Endothelial cell (in vitro differentiated cells): ENCODE data around the gene SIGMAR1. TPM values are rescaled to one million over a fixed set of nuclear protein-coding genes. Genes with fewer than 3 reads are reported as not detected.
A peak's percentile ranks its signal among the peaks of the same experiment; 100 is the strongest.

Experiments used
- DNase-seq: peaks from one replicate; pipeline ENCODE4 v3.0.0; 2021; ENCODE audit warnings: low spot score
- H3K27ac Mint-ChIP-seq: one replicate; pipeline ENCODE4 v1.8.0; 2021; ENCODE audit warnings: mixed read lengths, inconsistent platforms; ENCODE audit not compliant: unreplicated experiment
- H3K27me3 Mint-ChIP-seq: one replicate; pipeline ENCODE4 v1.8.0; 2021; ENCODE audit warnings: mild to moderate bottlenecking, moderate library complexity, mixed read lengths, inconsistent platforms; ENCODE audit not compliant: unreplicated experiment
- H3K36me3 Mint-ChIP-seq: one replicate; pipeline ENCODE4 v1.8.0; 2021; ENCODE audit warnings: mild to moderate bottlenecking, low read depth, mixed read lengths, inconsistent platforms; ENCODE audit not compliant: unreplicated experiment
- H3K4me1 Mint-ChIP-seq: one replicate; pipeline ENCODE4 v1.8.0; 2021; ENCODE audit warnings: mild to moderate bottlenecking, mixed read lengths, inconsistent platforms; ENCODE audit not compliant: unreplicated experiment
- H3K4me3 Mint-ChIP-seq: one replicate; pipeline ENCODE4 v1.8.0; 2021; ENCODE audit warnings: mild to moderate bottlenecking, mixed read lengths, inconsistent platforms; ENCODE audit not compliant: unreplicated experiment
- H3K9me3 Mint-ChIP-seq: one replicate; pipeline ENCODE4 v1.8.0; 2021; ENCODE audit warnings: mixed read lengths, inconsistent platforms; ENCODE audit not compliant: unreplicated experiment
- CTCF ChIP-seq: fragments of 200-600 bp; sonication (generic); IDR thresholded peaks from one replicate; pipeline ENCODE4 v1.5.0; 2021; ENCODE audit warnings: antibody characterized with exemption; ENCODE audit not compliant: unreplicated experiment
- total RNA-seq: library from RNA; stranded (reverse); fragmentation: NEBNext Ultra II Directional; extraction: Animal tissue kit (Norgen Biotek cat#: 25700); gene quantifications from one replicate; pipeline ENCODE4 v1.2.1, GENCODE V29; 2021; ENCODE audit not compliant: unreplicated experiment

SIGMAR1 gene
- total RNA-seq, 1 donor from 2014 or later = 25.9 TPM

DNA sequence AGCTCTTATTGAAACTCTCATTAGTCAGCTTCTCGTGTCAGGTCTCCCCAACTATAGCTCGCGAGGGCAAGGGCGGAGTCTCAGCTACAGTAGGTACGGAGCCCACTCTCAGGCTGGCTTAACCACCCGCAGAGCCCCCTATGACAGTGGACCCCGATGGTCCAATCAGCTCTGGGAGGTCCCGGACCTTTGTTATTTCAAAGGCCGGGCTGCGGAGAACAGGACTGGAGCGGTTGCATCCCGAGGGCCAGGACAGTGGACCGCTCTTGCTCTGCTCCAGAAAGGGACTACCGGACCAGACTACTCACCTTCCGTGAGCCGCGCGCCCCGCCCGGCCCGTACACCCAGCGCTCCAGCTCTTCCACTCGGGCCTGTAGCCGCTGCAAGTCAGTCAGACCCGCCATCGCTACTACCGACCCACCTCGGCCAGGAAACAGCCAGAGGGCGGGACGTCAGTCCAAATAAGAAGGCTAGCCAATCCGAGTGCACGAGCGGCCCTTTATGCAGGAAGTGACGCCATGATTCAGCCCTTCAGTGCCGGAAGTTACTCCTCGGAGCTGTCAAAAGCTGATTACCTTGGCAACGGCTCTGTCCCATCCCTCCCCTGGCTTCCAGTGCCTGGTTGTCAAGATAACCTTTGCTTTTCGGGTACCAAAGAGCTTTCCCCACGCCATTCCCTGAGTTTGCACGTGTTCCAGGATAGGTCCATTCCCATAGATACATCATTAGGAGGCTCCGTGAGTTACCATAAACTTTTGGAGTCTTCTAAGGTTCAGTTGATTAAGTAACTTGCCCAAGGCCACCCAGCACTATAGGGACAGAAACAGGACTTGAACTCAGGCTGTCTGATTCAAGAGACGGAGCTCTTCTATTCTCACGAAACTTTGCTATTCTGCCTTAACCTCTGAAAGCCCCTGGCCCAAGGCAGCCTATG lies 17.3 kb downstream of the SIGMAR1 start, which contains the start of gene DCTN3:
DCTN3 (minus strand) TSS at position 435 of the 934 bp plus-strand sequence; CDS start at position 404, 31 bp downstream.
- H3K4me3 Mint-ChIP-seq = peak within 1 kb of the TSS; percentile 94
- DNase-seq = peak; percentile 84
- H3K27me3 Mint-ChIP-seq = peaks cover 12% of the 10 kb centered on the region
- peak within 1 kb of the TSS; percentile 88 for H3K27ac Mint-ChIP-seq
- H3K36me3 Mint-ChIP-seq = peaks cover 13% of the 10 kb centered on the region
- H3K9me3 Mint-ChIP-seq = no peaks in the 10 kb centered on the region
- no peak for TF ChIP-seq CTCF
- H3K4me1 Mint-ChIP-seq = peaks cover 15% of the 10 kb centered on the region

GRCh38 chr9:34615132-34615531 lies 22.5 kb downstream of the SIGMAR1 start:
- H3K4me1 Mint-ChIP-seq = peaks cover 25% of the 10 kb centered on the region
- no peak overlapping the region for H3K4me3 Mint-ChIP-seq
- DNase-seq = no peak

DNA sequence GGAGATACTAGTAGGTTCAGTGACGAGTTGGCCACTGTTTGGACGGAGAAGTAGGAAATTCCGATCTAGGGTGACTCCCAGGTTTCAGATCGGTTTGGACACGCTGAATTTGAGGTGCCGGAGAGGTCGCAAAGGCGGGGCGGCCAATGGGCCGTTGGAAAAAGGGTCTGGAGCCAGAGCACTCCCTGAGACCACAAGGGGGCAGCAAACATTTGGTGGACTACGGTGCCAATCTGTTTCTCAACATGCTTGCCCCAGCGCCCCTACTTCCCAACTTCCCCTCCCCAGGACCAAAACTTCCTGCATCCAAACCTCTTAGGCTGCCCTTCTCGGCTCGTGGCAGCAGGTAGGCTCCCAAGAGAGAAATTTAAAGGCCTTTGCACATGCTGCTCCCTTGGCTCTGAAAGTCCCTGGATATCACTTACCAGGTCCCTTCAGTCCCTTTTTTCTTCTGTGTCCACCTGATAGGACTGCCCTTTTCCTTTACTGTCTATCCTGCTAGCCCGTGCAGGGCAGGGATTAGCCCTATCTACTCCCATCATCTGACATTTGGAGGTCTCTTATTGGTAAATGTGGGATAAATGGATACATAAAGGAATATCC lies 24.7 kb downstream of the SIGMAR1 start:
- Mint-ChIP-seq H3K4me1 (peaks cover 15% of the 10 kb centered on the region), H3K4me3 (peak overlapping the region; percentile 90), H3K27ac (no peak overlapping the region), H3K9me3 (no peaks in the 10 kb centered on the region), H3K27me3 (peaks cover 9% of the 10 kb centered on the region), H3K36me3 (peaks cover 21% of the 10 kb centered on the region)
- DNase-seq = peak; percentile 81
- TF ChIP-seq CTCF = peak; percentile 67

More at GRCh38 chr9:34615132-34615531, 22.5 kb downstream of the SIGMAR1 start:
- no peak for TF ChIP-seq CTCF
- Mint-ChIP-seq H3K9me3 (no peaks in the 10 kb centered on the region), H3K27ac (no peak overlapping the region), H3K27me3 (peaks cover 9% of the 10 kb centered on the region), H3K36me3 (peaks cover 21% of the 10 kb centered on the region)

- TF ChIP-seq CTCF = no peak
- Mint-ChIP-seq H3K27me3 (peaks cover 9% of the 10 kb centered on the region), H3K36me3 (peaks cover 21% of the 10 kb centered on the region), H3K27ac (peak within 1 kb of the TSS; percentile 70), H3K4me1 (peaks cover 15% of the 10 kb centered on the region), H3K4me3 (peak within 1 kb of the TSS; percentile 90), H3K9me3 (no peaks in the 10 kb centered on the region)
- peak; percentile 87 for DNase-seq
Measured at GRCh38 chr9:34611811-34612787, 25.5 kb downstream of the SIGMAR1 start, which contains the start of gene RPP25L. Gene RPP25L (minus strand): TSS chr9:34612097. CDS start chr9:34611296, 801 bp downstream.
